ENCODE data around the gene KLK3. TPM values are rescaled to one million over a fixed set of nuclear protein-coding genes. Genes with fewer than 3 reads are reported as not detected.

Gene KLK3
- total RNA-seq, 4 donors from 2014 or later, result not detected

- no peaks in the 10 kb centered on the region for H3K4me1 ChIP-seq
- H3K36me3 ChIP-seq, result no peaks in the 10 kb centered on the region
- in situ Hi-C loops (cut with MboI; ENCODE audit: low sequenced_read_pairs in 4 of 4), result no loop called here
- no peak for DNase-seq
- ATAC-seq, result no peak
- no peak overlapping the region for H3K27ac ChIP-seq
- H3K9me3 ChIP-seq, result no peaks in the 10 kb centered on the region
- H3K4me3 ChIP-seq, result no peak overlapping the region
- H3K27me3 ChIP-seq, result peaks cover 0 to 4% (median 0%) of the 10 kb centered on the region in 3 donors
- TF ChIP-seq POLR2A (IDR thresholded peaks at IDR 0.05) (no peak), CTCF (IDR thresholded peaks at IDR 0.05 in 4 of 5, conservative IDR thresholded peaks at IDR 0.05 in 1 of 5) (no peak)
- intact Hi-C loops (cut with DNase I; ENCODE audit: low total_unique reads), result no loop called here
Measured at GRCh38 chr19:50874211-50874610, 19.5 kb downstream of the KLK3 start.

- Histone ChIP-seq H3K4me1 (no peaks in the 10 kb centered on the region), H3K27me3 (peaks cover 0 to 4% (median 0%) of the 10 kb centered on the region in 3 donors), H3K36me3 (no peaks in the 10 kb centered on the region), H3K27ac (no peak overlapping the region), H3K9me3 (no peaks in the 10 kb centered on the region), H3K4me3 (no peak overlapping the region)
- in situ Hi-C loops (cut with MboI; ENCODE audit: low sequenced_read_pairs in 4 of 4), result no loop called here
- DNase-seq (no peak), ATAC-seq (no peak)
- TF ChIP-seq POLR2A (IDR thresholded peaks at IDR 0.05) (no peak), CTCF (IDR thresholded peaks at IDR 0.05 in 4 of 5, conservative IDR thresholded peaks at IDR 0.05 in 1 of 5) (no peak)
- intact Hi-C loops (cut with DNase I; ENCODE audit: low total_unique reads), result no loop called here
Measured at GRCh38 chr19:50875795-50876422, 21.2 kb downstream of the KLK3 start.

- DNase-seq (no peak), ATAC-seq (no peak)
- Histone ChIP-seq H3K4me1 (no peaks in the 10 kb centered on the region), H3K4me3 (no peak overlapping the region), H3K36me3 (no peaks in the 10 kb centered on the region), H3K27me3 (peaks cover 0 to 4% (median 0%) of the 10 kb centered on the region in 3 donors), H3K9me3 (no peaks in the 10 kb centered on the region), H3K27ac (no peak overlapping the region)
- in situ Hi-C loops (cut with MboI; ENCODE audit: low sequenced_read_pairs in 4 of 4) (no loop called here), intact Hi-C loops (cut with DNase I; ENCODE audit: low total_unique reads) (no loop called here)
- TF ChIP-seq CTCF (IDR thresholded peaks at IDR 0.05 in 4 of 5, conservative IDR thresholded peaks at IDR 0.05 in 1 of 5) (no peak), POLR2A (IDR thresholded peaks at IDR 0.05) (no peak)
Measured at GRCh38 chr19:50876456-50876855, 21.7 kb downstream of the KLK3 start.

GRCh38 chr19:50877338-50877737, 22.6 kb downstream of the KLK3 start:
- no peak for ATAC-seq
- no peak overlapping the region for H3K27ac ChIP-seq
- no peaks in the 10 kb centered on the region for H3K9me3 ChIP-seq
- in situ Hi-C loops (cut with MboI; ENCODE audit: low sequenced_read_pairs in 4 of 4), result no loop called here
- TF ChIP-seq POLR2A (IDR thresholded peaks at IDR 0.05), result no peak
- TF ChIP-seq CTCF (IDR thresholded peaks at IDR 0.05 in 4 of 5, conservative IDR thresholded peaks at IDR 0.05 in 1 of 5), result no peak
- no peaks in the 10 kb centered on the region for H3K36me3 ChIP-seq
- no peaks in the 10 kb centered on the region for H3K4me1 ChIP-seq
- intact Hi-C loops (cut with DNase I; ENCODE audit: low total_unique reads), result no loop called here
- no peak for DNase-seq
- H3K27me3 ChIP-seq, result peaks cover 0 to 4% (median 0%) of the 10 kb centered on the region in 3 donors
- no peak overlapping the region for H3K4me3 ChIP-seq

GRCh38 chr19:50878851-50879250, 24.1 kb downstream of the KLK3 start:
- Histone ChIP-seq H3K27me3 (peaks cover 0 to 4% (median 0%) of the 10 kb centered on the region in 3 donors), H3K4me1 (no peaks in the 10 kb centered on the region), H3K9me3 (no peaks in the 10 kb centered on the region), H3K4me3 (no peak overlapping the region), H3K27ac (no peak overlapping the region), H3K36me3 (no peaks in the 10 kb centered on the region)
- ATAC-seq, result no peak
- DNase-seq, result no peak
- intact Hi-C loops (cut with DNase I; ENCODE audit: low total_unique reads) (no loop called here), in situ Hi-C loops (cut with MboI; ENCODE audit: low sequenced_read_pairs in 4 of 4) (no loop called here)
- TF ChIP-seq CTCF (IDR thresholded peaks at IDR 0.05 in 4 of 5, conservative IDR thresholded peaks at IDR 0.05 in 1 of 5) (no peak), POLR2A (IDR thresholded peaks at IDR 0.05) (no peak)
